HG03060 (cell line): ENCODE data around the gene PNPLA2.

Experiments used
- ATAC-seq: cut with Tn5 transposase; IDR thresholded peaks from one replicate; pipeline ENCODE4 v1.9.1; 2021; ENCODE audit warnings: low read depth, moderate number of reproducible peaks; ENCODE audit not compliant: unreplicated experiment

PNPLA2 gene

DNA sequence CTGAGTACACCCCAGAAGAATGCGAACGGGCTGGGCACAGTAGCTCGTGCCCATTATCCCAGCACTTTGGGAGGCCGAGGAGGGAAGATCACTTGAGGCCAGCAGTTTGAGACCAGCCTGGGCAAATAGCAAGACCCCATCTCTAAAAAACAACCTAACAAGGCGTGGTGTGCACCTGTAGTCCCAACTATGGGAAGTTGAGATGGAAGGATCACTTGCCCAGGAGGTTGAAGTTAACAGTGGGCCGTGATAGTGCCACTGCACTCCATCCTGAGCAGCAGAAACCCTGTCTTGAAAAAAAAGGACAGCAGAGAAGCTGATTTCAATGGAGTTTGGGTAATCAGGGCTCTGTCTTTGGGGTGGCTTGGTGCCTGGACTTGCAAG, 5.7 kb upstream of the PNPLA2 start:
- no peak for ATAC-seq

DNA sequence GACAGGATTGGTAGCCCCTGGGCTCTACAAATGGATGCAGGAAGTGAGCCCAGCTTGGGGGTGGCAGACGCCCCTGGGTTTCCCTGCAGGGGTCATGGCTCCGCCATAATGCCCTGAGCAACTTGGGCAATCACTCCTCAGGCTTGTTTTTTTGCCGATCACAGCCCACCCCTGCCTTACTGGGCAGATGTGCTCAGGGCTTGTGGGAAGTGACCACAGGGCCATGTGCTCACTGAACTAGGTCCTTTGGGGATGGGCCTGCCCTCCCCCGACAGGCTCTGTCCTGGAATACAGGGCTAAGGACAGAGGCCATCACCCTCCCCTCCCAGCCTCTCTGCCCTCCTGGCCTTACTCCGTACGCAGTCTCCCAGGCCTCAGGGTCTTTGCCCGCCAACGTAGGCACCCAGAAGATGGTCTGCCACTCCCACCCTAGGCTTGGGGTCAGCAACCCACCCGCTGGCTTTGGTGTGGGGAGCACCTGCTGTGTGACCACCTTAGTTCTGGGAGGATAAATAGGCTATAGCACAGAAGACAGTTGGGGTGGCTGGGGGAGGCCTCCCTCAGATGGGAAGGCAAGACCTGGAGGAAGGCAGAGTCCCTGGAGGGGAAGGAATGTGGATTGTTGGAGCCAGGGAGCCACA, 5.1 kb upstream of the PNPLA2 start:
- ATAC-seq, result no peak

DNA sequence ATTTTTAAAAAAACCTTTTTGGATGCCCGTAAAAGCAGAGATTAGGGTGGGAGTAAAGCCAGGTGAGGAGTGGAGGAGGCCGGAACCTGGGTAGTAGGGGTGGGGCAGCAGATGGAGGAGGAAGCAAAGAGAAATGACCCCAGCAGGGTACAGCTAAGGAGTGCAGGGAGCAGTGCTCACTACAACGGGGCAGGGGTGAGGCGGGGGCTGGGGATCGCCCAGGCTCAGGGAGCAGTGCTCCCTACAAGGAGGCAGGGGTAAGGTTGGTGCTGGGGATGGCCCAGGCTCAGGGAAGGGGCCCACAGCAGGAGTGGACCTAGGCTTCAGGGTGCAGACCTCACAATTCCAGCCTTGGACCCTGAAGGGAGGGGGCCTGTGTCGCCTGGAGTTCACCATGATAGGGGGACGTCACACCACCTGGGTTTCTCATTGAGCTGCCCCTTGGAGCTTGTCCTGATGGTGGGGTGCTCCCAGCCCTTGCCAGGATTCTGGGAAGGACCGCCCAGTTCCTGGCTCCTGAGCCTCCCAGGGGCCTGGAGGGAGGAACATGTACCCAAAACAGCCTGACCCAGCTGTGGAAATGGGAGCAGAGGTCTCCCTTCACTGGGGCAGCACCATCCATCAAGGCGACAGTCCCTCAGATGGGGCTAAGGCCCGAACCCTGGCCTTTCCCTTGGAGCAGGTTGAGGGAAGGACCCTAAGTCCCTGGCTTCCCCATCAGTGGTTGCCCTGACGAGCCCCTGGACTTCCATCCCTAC, 2.9 kb upstream of the PNPLA2 start:
- no peak for ATAC-seq

DNA sequence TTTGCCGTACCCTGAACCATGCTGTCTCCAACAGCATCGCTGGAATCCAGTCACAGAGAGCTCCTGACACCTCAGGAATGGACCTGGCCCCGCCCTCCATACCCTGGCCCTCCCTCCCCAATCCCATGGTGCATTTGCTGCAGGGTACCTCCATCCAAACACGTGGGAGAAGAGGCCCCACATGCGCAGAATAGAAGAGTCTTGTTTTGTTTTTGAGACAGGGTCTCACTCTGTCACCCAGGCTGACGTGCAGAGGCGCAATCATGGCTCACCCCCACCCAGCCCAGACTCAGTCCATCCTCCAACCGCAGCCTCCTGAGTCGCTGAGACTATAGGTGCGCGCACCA, 2.3 kb upstream of the PNPLA2 start:
- ATAC-seq, result no peak

DNA sequence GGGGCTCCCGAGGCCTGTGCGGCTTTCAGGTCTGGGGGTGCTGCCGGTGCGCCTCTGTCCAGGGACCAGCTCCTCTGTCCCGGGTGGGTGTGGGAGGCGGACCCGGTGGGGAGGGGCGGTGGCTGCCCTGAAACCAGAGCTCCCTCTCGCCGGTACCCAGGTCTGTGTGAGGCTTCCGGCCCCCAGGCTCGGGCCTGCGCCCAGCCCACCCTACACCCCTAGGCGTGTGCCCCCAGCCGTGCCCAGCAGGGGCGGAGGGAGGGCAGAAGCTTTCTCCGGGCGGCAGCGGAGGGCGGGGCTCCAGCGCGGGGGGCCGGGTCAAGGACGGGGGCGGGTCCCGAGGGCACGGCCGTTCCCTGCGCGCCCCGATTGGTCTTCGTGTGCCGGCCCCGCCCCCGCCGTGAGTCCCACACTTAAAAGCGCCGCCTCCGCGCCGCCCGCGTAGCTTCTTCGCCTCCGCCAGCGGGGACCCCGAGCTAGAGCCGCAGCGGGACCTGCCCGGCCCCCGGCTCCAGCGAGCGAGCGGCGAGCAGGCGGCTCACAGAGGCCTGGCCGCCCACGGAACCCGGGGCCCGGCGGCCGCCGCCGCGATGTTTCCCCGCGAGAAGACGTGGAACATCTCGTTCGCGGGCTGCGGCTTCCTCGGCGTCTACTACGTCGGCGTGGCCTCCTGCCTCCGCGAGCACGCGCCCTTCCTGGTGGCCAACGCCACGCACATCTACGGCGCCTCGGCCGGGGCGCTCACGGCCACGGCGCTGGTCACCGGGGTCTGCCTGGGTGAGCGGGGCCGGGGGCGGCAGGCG, 616 bp downstream of the PNPLA2 start:
- no peak for ATAC-seq

DNA sequence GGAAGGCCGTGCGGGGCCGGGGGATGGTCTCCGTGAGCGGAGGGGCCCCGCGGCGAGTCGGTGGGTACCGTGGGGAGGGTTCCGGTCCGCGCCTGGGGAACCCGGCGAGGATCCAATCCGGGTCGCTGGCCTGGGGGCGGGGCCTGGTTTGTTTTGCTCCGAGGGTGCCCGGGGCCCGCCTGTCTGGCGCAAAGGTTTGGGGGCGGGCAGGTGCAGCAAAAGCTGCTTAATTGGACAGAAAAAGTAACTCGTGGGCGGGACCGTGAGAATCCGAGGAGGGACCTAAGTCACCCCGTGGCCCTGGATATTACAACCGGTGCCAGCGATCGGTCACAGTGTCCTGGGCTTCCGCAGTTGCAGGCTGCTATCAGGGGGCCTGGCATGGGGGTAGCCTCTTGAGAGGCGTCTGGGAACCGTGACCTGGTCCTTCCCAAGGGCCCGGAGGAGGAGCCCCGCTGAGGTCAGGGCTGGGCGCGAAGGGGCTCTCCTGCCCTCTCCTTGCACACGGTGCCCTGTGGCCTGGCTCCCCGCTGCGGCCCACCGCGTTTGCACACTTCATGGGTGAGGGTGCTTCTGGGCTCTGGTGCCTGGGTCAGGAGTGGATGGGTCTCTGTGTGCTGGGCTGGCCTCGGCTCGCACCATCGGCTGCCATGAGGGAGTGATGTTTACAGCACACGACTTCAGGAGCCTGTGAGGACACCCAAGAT, 1.4 kb downstream of the PNPLA2 start:
- ATAC-seq, result peak; percentile 49

DNA sequence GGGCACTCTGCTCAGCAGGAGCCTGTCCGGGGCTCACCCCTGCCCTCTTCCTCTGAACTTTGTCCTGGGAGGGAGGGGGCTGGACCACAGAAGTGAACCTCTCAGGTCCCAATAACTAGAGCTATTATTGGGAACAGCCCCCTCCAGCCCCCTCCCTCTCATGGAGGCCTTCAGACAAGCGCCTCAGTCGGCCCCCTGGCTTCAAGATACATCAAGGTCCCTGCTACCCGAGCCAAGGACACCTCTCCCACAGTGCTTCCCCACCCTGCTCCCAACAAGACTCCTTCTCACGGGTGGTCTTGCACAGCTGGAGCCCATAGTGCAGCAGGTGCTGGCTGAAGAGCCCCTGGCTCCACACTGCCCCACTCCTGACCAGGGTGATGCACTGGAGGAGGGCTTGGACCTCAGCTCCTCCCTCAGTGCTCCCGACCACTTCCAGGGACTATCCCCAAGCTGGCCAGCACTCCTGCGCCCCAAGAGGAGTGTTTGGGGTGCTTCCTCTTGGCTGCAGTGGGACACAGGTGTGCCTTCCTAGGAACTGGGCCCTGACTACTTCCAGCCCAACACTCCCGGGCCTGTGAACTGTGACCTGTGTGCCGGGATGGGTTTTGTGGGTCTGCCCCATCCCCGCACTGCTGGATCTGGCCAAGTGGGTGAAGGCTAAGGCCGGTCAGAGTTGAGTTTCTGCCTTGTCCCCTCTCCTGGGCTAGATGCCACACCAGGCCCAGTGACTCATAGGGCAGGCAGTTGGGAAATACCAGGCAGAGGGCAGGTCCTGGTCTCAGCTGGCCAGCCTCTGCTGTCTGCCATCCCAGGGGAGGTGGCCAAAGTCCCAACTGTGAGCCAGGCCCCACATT, 2.2 kb downstream of the PNPLA2 start:
- no peak for ATAC-seq

DNA sequence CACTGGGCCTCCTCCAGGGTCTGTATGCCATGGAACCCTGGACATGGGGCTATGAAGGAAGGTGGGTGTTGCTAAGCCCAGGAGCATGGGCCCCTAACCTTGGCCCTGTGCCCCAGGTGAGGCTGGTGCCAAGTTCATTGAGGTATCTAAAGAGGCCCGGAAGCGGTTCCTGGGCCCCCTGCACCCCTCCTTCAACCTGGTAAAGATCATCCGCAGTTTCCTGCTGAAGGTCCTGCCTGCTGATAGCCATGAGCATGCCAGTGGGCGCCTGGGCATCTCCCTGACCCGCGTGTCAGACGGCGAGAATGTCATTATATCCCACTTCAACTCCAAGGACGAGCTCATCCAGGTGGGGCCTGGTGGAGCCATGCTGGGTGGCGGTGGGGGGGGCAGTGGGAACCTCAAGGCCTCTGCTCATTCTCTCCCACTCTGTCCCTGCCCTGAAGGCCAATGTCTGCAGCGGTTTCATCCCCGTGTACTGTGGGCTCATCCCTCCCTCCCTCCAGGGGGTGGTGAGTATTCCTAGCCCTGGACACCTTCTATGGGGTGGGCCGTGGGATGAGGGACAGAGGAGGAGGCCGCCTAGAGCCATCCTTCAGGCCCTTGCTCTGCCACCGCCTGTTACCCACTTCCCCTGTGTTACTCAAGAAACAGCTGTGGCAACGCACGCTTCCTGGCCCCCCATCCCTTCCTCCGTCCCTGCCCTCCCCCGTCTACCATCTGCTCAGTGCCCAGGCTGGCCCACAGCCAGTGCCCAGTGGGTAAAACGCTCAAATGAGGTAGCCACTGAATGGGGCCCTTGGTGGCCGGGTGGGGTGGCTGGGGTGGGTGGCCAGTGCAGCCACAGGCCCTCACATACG, 3.0 kb downstream of the PNPLA2 start:
- no peak for ATAC-seq

DNA sequence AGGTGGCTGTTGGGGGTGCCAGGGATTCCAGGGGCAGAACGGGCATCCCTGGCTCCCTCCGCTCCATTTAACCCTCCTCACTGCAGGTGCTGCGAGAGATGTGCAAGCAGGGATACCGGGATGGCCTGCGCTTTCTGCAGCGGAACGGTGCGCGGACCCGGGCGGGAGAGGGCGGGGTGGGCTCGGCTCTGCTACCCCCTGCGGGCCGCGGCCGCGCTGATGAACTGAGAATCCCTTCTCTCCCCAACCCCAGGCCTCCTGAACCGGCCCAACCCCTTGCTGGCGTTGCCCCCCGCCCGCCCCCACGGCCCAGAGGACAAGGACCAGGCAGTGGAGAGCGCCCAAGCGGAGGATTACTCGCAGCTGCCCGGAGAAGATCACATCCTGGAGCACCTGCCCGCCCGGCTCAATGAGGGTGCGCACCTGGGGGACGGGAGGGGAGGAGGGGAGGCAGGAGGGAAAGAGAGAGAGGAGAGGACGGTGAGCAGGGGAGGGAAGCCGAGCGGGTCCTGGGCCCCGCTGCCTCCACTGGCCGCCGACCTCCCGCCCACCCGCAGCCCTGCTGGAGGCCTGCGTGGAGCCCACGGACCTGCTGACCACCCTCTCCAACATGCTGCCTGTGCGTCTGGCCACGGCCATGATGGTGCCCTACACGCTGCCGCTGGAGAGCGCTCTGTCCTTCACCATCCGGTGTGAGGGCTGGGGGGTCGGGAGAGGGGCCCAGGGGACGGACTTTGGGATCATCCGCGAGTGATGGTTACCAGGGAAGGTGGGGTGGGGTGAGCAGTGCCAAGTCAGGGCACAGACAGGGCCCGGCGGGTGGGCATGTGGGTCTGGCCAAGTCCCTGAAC, 5.0 kb downstream of the PNPLA2 start:
- ATAC-seq, result no peak

DNA sequence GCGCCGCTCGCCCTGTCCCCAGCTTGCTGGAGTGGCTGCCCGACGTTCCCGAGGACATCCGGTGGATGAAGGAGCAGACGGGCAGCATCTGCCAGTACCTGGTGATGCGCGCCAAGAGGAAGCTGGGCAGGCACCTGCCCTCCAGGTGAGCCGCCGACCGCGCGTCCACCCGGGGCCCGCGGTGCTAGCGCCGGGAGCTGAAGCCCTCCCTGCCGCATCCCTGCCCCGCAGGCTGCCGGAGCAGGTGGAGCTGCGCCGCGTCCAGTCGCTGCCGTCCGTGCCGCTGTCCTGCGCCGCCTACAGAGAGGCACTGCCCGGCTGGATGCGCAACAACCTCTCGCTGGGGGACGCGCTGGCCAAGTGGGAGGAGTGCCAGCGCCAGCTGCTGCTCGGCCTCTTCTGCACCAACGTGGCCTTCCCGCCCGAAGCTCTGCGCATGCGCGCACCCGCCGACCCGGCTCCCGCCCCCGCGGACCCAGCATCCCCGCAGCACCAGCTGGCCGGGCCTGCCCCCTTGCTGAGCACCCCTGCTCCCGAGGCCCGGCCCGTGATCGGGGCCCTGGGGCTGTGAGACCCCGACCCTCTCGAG, 5.7 kb downstream of the PNPLA2 start:
- no peak for ATAC-seq

DNA sequence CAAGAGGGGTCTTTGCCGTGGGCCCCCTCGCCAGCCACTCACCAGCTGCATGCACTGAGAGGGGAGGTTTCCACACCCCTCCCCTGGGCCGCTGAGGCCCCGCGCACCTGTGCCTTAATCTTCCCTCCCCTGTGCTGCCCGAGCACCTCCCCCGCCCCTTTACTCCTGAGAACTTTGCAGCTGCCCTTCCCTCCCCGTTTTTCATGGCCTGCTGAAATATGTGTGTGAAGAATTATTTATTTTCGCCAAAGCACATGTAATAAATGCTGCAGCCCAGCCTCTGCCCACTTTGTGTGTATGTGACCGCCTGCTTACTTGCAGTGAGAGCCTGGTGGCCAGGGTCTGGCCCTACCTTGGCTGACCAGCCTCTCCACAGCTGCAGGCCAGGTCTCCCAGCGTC, 6.2 kb downstream of the PNPLA2 start:
- no peak for ATAC-seq

DNA sequence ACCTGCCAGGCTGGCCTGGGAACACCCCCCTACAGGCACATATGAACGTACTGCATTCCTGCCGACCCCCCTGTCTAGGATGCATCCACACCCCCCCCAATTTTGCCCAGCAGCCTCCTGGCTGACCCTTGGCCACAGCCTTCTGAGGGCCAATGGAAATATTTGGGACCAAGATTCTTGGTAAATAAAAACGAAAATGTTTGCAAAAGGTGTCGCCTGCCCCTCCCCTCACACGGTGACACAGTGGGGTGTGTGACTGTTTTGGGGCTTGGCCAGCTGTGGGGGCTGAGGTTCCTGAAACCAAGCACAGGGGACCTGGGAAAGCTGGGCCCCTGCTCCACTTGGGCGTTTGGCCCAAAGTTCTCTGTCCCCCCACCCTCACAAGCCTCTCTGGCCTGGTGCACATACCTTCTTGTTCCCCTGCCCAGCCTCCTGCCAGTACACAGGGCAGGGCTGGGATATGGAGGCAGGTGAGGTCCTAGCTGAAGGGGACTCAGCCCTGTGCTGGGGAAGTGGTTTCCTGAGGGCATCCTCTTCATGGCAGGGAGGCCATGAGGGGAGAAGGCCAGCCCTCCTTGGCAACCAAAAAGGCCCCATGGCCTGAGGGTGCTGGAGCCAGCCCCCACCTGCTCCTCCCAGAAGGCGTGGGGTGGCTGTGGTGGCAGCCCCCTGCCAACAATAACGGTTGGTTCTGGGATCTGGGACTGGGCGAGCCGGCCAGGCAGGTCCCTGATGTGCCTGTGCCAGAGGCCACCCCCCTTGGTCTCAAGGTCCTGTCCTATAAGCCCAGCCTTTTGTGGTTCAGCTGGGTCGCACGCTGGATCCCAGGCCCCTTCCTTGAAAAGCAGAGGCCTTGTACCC, 6.9 kb downstream of the PNPLA2 start:
- no peak for ATAC-seq

DNA sequence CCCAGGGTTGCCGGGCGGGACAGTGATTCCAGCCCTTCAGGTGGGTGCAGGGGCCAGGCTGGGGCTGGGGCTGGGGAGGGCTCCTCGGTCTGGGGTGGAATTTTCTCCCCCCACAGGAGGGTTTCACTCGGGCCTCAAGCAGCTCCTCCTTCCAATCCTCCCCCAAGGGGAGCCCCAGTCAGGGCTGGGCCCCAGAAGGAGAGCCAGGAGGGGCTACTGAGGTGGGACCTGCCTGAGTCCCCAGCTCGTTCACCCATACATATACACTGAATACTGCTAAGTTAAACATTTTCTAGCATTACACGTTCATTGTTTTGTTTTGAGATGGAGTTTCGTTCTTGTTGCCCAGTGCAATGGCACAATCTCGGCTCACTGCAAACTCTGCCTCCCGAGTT, 7.5 kb downstream of the PNPLA2 start:
- ATAC-seq, result no peak

DNA sequence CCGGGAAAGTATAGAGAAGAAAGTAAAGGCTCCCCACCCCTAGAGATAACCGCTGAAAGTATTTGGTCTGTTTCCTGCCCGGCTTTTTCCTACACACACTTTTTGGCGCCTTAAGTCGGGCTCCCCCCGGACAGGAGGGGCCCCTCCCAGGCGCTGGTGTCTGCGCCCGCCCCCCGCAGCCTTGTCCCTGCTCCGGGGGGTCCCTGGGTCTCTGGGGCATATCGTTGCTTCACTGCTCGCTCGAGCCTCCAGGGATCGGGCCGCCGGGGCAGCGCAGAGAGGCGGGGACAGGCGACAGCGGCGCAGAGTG, 8.1 kb downstream of the PNPLA2 start:
- ATAC-seq, result no peak

DNA sequence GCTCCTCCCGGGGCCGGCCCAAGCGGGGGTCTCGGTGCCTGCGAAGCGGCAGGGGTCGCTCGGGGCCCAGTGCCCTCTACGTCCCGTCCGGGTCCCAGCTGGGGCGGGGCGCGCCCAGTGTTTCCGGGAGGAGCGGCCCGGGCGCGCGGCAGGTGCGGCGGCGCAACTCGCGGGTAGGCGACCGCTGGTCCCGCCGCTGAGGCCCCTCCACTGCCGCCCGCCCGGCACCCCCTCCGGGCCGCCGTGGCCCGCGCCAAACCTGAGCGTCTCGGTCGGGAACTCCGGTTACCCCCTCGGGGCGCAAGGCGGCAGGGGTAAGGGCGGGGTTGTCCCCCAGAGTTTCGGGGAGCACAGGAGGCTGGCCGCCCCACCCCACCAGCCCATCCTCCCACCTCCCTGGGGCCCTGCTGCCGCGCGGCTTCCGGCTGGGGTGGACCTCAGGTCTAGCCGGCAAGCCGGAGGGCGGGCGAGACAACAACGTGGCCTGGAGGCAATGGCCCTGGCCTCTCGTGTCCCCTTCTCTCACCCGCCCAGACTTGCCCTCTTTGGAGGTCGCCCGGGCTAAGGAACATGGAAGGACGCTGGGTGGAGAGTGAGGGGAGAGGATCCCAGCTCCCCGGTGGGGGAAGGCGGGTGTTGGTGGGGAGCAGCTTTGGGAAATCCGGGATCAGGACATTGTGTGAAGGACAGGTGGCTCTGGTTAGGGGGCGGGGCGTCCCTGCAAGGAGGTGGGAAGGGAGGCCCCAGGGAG, 8.6 kb downstream of the PNPLA2 start:
- ATAC-seq, result no peak

DNA sequence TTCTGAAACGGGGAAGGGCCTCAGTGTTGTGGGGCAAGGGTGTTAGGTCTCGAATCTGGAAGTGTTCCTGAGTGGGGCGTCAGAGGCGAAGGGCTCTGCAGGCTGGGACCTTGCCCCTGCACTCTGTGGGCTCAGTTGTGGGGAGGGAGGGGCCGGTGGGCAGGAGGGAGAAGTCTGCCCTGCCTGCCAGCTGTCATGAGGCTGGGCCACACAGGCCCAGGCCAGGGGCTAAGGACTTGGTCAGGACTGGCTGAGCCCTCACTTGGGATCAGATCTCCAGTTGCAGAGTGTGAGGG, 9.1 kb downstream of the PNPLA2 start, which contains the start of gene CRACR2B:
CRACR2B (plus strand) TSS at position 23 of the 296 bp plus-strand sequence. CDS start 689 bp downstream, outside the sequence.
- ATAC-seq, result no peak
